GM12801 (cell line): ENCODE results near the gene CEP128.

ENCODE experiments used
- TF ChIP-seq, protein P1 (sequence below): IDR thresholded peaks from one replicate; pipeline ENCODE4 v1.5.1; 2011; ENCODE audit warnings: control low read depth; ENCODE audit not compliant: insufficient read length; ENCODE audit errors: extremely low read depth

Gene CEP128

DNA sequence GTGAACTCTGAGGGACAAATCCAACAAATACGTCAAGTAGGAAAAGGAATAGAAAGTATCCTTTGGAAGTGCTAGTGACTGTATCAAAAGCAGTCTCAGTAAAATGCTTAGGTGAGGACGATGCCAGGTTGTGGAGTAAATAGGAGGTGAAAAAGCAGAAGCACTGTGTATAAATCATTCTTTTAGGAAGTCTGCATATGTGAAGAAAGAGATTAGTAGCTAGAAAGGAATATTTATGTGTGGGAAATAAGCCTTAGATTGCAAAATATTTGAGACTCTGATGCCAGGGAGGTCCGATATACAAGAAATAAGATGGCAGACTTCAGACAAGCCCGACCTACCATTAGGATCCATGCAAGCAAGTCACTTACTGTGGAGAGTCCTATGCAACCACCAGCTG, 7.9 kb downstream of the CEP128 start:
- TF ChIP-seq, protein P1, sequence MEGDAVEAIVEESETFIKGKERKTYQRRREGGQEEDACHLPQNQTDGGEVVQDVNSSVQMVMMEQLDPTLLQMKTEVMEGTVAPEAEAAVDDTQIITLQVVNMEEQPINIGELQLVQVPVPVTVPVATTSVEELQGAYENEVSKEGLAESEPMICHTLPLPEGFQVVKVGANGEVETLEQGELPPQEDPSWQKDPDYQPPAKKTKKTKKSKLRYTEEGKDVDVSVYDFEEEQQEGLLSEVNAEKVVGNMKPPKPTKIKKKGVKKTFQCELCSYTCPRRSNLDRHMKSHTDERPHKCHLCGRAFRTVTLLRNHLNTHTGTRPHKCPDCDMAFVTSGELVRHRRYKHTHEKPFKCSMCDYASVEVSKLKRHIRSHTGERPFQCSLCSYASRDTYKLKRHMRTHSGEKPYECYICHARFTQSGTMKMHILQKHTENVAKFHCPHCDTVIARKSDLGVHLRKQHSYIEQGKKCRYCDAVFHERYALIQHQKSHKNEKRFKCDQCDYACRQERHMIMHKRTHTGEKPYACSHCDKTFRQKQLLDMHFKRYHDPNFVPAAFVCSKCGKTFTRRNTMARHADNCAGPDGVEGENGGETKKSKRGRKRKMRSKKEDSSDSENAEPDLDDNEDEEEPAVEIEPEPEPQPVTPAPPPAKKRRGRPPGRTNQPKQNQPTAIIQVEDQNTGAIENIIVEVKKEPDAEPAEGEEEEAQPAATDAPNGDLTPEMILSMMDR, result no peak

GRCh38 chr14:80933282-80933681, 8.3 kb downstream of the CEP128 start:
- TF ChIP-seq, protein P1, result no peak

GRCh38 chr14:80930836-80931389, 10.6 kb downstream of the CEP128 start:
- TF ChIP-seq, protein P1, result no peak

DNA sequence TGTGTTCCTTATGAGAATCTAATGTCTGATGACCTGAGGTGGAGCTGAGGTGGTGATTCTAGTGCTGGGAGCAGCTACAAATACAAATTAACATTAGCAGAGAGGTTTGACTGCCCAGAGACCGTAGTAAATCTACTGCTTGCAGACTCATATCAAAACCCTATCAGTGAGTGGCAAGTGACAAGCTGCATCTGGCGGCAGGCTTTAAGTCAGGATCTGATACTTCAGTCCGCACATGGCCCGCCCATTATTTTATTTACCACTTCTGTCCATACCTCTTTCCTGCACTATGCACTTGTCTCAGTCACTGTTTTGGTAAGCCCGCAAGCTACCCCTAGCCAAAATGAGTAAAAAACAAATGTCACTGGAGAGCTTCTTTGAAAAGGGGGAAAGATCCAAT, 11.4 kb downstream of the CEP128 start:
- TF ChIP-seq, protein P1, result no peak

- TF ChIP-seq, protein P1, result no peak
Observed at GRCh38 chr14:80927083-80927989, 14.2 kb downstream of the CEP128 start.

DNA sequence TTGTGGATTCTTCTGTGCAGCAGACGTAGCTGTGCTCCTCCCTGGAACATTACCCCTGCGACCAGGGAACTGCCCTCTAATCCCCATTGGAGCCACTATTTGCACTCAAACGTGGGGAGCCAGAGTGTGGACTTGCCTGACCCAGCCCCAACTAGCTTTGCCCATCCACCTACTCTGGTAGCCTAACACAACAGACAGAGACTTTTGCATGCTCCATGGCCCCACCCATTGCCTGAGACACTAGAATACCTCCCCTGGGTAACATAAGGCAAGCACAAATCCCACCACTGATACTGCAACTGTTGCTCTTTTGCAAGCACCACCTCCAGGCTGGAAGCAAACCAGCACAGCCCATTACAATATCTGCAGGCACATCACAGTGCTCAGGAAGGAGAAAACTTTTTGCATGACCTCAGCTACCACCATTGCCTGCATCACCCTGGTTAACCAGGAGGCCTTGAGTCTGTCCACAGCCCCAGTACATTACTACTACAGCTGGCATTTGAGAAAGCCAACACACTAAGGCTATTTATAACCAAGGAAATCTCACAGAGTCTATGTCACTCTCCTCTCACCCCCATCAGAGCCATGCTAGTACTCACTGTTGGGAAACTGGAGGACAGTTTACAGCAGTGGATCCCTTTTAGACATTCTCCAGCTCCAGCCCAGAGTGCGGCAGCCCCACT, 15.0 kb downstream of the CEP128 start:
- TF ChIP-seq, protein P1, result no peak

GRCh38 chr14:80924365-80925103, 17.0 kb downstream of the CEP128 start:
- TF ChIP-seq, protein P1, result no peak
